SH-SY5Y (cell line): ENCODE measurements around the gene SCP2.

Experiments used
- GATA2 ChIP-seq: IDR thresholded peaks from 2 replicates; pipeline ENCODE4 v1.6.1; 2011; ENCODE audit warnings: mild to moderate bottlenecking, low read depth, low read length
- GATA3 ChIP-seq: IDR thresholded peaks from 2 replicates; pipeline ENCODE4 v1.6.1; 2011; ENCODE audit warnings: low read depth, mild to moderate bottlenecking, low read length, moderate library complexity

DNA sequence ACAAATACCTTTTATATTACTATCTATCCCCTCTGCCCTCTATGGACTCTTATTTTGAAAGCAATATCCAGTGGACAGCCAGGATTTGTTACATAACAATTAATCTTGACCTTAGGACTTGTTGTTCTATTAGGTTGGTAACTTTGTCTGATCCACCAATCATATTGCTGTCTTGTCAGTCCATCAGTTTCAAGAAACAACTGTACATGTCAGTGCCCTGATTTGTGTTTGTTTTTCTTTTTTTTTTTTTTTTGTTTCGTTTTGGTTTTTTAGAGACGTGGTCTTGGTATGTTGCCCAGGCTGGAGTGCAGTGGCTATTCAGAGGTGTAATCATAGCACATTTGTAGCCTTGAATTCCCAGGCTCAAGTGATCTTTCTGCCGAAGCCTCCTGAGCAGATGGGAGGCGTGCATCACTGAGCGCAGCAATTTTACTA is 1.5 kb upstream of the SCP2 start:
- no peak for TF ChIP-seq GATA2
- no peak for TF ChIP-seq GATA3
